ENCODE data around the gene LRRC1.
A peak's percentile ranks its signal among the peaks of the same experiment; 100 is the strongest.
"Not testable (repeated sequence)": the region's sequence is repeated elsewhere in the genome, so short reads cannot be mapped to it uniquely, and the experiment has no call there.

The LRRC1 gene

DNA sequence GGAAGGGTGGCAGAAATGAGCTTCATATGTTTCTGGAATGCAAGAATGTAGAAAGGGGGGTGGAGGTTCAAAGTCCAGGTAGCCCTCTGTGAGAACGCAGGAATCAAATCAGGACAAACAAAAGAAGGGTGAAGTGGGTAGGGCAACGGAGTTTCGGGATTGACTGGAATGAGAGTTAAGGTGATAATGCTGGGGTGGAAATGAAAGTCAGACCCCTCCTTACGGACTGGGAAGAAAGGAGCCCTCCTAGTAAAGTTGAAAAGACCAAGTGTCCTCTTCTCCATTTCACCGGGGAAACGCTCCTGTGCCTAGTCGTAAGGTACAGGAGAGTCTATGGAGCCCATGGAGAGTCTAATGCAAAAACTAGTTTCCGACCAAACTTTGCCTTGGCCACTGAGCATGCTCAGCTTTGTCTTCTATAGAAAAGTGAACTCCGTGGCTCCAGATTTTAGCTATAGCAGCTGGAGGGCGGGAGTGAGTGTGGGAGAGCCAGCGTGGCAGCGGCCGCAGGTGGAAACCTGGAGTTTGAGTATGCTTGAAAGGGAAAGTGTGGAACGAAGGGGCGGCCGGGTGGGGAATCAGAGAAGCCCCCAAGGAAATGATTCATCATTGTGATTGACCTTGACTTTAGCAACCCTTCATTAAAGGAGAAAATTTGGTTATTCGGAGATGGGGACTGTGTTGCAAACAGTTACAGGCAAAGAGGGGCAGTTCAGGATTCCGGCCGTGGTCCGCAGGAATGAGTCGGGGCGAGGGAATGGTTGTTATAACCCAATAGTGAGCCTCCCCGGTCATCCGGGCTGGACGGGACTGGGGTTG is 1.3 kb upstream of the LRRC1 start:
- DNase-seq: peak; percentile 71

DNA sequence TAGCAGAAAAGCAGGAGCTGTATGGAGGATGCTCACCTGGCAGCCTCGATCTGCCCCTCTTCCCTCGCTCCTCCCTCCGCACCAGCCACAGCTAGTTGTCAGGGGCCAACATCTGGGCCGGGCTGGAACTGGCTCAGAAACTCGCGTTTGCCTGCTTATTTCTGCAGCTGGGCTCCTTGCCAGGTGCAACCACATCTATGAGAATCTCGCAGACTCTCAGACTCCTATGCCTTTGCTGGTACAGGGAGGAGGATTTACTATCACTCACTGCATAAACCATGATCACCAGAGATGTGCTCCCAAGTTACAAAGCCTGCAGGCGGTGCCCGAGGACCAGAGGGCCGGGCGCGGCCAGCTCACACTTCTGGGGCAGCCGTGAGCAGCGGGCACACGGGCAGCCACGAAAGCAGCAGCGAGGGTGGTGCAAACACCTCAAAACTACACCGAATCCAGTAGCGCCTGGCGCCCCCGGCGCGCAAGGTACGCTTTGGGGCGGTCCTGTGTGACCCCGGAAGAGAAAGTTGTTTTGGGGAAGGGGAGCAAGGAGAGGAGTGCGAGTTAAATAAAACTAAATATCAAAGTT is 577 bp upstream of the LRRC1 start:
- DNase-seq: peak; percentile 61

GRCh38 chr6:53795340-53795701 is 516 bp downstream of the LRRC1 start:
- DNase-seq: no peak

GRCh38 chr6:53795702-53796450 is 1.1 kb downstream of the LRRC1 start:
- DNase-seq: no peak

- no peak for DNase-seq
These were observed 1.6 kb downstream of the LRRC1 start for GRCh38 chr6:53796451-53796780.

GRCh38 chr6:53796791-53797190 is 2.0 kb downstream of the LRRC1 start:
- DNase-seq: no peak

- no peak for DNase-seq
These were observed 2.5 kb downstream of the LRRC1 start for GRCh38 chr6:53797304-53797703.

GRCh38 chr6:53799340-53799739 is 4.5 kb downstream of the LRRC1 start:
- DNase-seq: no peak

DNA sequence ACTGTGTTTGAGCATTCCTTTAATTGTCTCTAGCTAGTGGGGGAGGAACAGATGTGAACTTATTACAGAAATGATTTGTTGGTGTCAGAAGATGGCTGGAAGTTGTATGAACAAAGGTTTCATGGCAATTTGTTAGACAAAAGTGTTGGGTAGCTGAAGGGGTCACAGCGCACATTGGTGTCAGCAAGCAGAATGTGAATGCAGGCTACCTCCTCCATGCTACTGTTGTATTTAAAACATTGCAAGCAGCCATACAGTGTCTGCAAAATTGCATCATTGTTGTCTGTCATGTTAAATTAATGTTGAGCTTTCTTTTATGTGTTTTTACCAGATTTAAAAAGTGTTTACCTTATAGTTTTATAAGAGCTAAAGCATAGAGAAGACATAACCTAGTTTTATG is 6.2 kb downstream of the LRRC1 start:
- DNase-seq: no peak

- no peak for DNase-seq
These were observed 7.8 kb downstream of the LRRC1 start for GRCh38 chr6:53802582-53802981.

DNA sequence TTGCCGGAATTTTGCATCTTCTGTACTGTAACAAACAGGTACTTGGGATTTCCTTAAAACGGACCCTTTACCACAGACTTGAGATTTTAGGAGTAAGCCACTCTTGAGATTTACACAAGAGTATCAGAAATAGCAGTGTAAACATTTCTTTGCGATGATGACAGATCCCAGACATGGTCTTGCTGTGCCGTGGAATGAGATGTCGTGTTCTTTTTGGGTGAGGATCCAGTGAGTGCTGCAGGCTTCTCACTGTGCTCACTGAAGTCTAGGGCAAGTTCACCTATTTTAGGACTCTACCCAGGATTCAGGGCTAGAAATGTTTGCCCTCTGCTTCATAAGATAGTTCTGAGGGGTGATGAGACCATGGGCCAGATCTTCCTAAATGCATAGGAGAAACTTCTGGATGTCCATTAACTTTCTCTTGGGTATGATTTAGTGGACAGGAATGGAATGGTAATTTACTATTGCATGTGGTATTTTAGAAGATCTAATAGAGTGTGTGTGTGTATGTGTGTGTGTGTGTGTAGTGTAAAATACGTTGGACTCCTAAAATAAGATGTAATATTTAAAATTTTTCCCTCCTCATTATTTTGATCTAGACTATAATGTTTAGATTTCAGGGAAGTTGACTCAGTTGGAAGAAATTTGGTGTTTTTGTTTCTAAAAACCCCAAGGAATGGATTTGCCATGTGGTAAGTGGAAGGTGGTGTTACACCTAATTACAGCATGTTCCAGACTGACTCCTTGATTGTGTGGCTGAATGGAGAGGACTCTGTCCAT is 8.5 kb downstream of the LRRC1 start:
- DNase-seq: no peak

DNA sequence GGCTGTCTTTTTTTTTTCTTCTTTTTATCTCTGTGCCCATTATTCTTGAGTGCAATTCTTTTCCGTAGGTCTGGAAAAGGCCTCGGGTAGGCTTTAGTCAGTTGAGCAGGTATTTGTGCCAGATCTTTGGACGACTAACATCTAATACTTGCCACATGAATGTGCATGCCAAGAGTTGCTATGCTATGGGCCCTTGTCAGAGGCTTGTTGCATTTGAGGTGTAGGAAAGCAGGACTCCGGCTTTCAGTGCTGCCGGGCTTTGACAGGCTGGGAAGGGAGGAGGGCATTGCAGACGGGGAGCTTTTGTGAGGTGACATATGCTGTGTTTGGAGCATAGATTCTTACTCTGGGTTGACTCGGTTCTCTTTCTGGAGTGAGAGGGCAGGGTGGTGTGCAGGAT is 10.2 kb downstream of the LRRC1 start:
- DNase-seq: no peak

GRCh38 chr6:53805725-53806124 is 10.9 kb downstream of the LRRC1 start:
- DNase-seq: peak; percentile 36

DNA sequence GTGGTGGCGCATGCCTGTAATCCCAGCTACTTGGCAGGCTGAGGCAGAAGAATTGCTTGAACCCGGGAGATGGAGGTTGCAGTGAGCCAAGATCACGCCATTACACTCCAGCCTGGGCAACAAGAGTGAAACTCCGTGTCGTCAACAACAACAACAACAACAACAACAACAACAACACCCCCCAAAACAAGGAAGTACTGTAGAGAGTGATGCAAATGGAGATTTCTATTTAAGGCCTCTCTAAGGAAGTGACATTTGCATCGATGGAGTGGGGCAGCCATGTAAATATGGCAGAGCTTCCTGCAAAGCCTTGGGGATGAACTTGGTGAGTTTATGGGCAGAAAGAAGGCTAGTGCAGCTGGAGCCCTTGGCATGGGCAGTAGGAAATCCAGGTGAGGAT is 12.8 kb downstream of the LRRC1 start:
- not testable (repeated sequence) for DNase-seq

DNA sequence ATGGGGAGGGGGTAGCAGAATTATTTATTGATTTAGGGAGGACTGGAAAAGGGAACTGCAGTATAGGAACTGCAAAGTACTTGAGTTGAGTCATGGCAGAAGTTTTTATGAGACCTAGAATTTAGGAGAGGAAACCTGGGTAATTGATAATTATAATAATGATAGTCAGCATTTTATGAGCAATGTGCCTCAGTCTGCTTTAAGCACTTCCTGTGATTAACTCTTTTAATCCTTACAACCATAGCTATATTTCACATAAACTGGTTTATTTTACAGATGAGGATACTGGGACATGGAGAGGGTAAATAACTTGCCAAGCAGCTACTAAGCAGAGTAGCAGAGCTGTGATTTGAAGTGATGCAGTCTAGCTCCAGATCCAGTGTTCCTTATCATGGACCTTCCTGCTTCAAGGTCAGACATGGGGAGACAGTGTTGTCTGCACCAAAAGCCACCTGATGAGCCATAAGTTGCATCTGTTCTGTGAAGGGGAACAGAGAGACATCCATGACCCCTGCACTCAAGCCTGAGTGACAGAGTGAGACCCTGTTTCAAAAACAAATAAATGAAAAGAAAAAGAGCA is 13.6 kb downstream of the LRRC1 start:
- no peak for DNase-seq

- no peak for DNase-seq
These were observed 14.9 kb downstream of the LRRC1 start for GRCh38 chr6:53809691-53810090.

- no peak for DNase-seq
These were observed 16.3 kb downstream of the LRRC1 start for GRCh38 chr6:53811082-53811481.

DNA sequence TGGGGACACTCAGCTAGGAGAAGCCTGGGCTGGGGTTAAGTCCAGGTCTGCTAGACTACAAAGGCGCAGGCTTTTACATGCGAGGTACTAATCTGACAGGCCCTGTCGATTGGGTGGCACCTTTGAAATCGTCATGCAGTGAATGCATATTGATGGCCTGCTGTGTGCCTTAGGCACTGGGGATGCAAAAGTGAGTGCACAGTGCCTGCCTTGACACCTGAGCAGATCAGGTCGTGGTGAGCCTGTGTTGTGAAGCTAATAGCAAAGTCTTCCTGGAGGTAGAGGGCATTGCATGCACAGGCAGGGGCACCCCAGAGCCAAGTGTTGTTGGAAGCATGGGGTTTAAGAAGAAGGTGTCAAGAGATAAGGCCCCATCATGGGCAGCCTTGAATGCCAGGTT is 16.9 kb downstream of the LRRC1 start:
- DNase-seq: no peak

- DNase-seq: no peak
These were observed 18.3 kb downstream of the LRRC1 start for GRCh38 chr6:53813096-53813495.

GRCh38 chr6:53813801-53814200 is 19.0 kb downstream of the LRRC1 start:
- DNase-seq: no peak

DNA sequence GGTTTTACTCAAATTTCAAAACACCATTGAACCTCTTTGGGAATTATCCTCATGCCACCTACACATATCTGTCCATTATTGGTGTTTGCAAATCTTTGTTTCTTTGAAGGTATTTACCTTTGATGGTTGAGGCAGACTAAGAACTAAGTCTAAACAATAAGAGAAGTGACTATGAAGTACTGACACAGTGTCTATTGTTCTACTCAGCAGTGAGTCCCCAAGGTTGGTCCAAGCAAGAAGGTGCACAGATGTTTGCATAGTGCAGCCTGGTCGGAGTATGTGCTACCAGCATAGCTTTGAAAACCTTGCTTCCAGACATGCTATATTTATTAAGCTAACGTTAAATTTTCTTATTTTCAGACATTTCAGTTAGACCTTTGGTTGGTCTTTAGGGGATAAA is 19.5 kb downstream of the LRRC1 start:
- DNase-seq: no peak

GRCh38 chr6:53815381-53816119 is 20.7 kb downstream of the LRRC1 start:
- DNase-seq: no peak

Measured in NCI-H2171 (cell line).